HPDE6-E6E7 (cell line): ENCODE measurements around the gene CHST9.
"Not testable (repeated sequence)": the region's sequence is repeated elsewhere in the genome, so short reads cannot be mapped to it uniquely, and the experiment has no call there.

Experiments
- DNase-seq: peaks from one replicate; pipeline ENCODE4 v3.0.0; 2011; ENCODE audit warnings: missing footprints; ENCODE audit errors: extremely low spot score

CHST9 gene

DNA sequence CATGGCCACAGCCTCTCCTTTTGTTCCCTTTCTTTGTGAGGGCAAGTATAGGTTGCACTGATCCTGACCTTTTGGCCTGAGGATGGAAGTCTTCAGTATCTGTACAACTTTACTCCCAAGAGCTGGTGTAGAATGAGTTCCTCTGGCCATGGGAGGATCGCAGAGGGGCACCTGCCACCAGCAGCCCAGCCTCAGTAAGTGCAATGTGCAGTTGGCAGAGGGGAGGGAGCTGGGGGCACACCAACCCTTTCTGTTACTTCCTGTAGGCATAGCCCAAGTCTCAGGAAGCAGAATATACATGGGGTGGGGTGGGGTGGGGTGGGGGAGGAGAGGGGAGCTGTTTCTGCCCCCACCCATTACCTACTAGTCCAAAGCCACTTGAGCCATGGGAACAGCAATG lies 254.5 kb downstream of the CHST9 start:
- DNase-seq = no peak

DNA sequence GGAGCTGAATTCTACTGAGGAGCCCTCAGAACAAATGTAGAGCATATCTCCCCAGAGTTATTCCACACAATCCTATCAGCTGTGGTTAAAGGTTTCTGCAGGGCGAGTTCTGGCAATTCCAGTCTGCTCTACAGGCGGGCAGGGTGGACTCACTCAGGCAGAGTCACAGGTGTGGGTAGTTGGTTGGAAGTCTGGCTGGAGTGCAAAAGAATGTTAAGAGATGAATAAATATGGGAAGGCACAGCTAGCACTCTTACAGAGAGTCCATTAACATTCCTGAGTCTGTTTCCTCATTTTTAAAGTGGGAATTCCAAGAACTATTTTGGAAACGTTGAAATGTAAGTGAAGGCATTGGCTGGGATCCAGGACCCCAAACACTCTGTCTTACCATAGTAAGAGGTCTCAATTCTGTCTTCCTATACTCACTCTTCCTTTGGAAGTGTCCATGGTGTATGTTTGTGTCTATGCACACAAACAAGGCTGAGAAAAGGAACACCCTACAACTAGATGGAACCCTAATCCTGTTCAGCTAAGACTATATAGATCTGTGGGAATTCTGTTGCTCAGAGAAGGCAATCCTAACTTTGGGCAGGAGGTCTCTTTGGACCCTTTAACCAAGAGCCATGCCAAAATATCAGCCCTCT lies 256.3 kb downstream of the CHST9 start:
- no peak for DNase-seq

DNA sequence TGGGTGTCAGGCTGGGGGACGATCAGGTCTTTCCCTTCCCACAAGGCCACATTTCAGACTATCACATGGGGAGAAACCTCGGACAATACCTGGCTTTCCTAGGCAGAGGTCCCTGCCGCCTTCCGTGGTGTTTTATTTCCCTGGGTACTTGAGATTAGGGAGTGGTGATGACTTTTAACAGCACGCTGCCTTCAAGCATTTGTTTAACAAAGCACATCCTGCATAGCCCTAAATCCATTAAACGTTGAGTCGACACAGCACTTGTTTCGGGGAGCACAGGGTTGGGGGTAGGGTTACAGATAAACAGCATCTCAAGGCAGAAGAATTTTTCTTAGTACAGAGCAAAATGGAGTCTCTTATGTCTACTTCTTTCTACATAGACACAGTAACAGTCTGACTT lies 257.3 kb downstream of the CHST9 start:
- DNase-seq = not testable (repeated sequence)

DNA sequence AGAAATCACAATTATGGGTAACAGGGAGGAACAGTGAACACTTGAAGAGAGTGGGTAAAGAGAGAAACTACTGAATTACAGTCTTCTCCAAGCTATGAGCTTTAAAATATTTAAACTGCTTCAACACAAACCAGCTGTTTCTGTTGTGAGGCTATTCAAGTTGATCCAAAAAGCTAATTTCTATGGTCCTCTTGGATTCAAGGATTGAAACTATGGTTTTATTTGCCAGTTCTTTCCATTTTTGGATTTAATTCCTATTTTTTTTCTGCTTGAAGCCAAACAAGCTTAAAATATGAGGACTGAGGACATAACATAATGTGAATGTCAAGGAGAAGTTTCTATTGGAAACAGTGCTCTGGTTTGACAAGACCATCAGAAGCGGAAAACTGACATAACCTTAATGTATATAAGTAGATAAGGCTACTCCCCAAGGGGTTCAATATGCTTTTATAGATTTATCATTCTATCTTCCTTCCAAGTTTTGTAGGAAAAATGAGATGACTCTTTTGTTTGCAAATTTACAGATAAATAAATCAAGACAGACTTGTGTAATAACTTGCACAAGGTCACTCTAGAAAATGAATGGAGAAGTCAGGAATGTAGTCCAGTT lies 258.9 kb downstream of the CHST9 start:
- no peak for DNase-seq

DNA sequence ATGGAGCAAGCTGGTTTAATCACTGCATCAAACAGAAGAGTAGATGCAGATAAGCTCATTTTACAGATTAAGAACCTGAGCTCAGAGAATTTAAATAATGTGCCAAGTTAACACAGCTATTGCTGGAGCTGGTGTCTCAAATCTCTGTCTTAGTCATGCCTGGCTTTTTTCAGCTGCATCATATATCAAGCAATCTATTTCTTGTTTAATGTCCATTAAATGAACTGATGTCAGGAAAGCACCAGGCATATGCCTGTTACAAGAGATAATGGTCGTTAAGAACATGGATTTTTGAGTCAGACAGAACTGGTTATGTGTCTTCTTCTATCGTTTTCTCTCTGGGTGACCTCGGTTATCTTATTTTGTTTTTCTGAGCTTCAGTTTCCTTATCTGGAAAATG lies 259.8 kb downstream of the CHST9 start:
- no peak for DNase-seq

DNA sequence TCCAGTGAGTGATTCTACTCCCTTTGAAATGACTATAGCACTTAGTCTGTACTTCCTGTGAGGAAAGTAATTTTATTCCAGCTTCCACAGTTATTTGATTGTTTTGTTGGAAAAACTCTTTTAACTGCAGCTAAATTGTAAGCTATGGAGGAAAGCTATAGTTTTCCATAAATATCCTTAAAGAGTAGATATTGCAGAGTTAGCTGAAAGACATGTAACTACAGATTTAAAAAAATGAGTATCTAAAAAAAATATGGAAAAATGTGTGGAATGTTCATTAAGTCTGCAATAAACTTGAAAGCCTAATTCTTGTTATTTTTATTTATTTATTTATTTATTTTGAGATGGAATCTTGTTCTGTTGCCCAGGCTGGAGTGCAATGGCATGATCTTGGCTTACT lies 262.8 kb downstream of the CHST9 start:
- DNase-seq = no peak

DNA sequence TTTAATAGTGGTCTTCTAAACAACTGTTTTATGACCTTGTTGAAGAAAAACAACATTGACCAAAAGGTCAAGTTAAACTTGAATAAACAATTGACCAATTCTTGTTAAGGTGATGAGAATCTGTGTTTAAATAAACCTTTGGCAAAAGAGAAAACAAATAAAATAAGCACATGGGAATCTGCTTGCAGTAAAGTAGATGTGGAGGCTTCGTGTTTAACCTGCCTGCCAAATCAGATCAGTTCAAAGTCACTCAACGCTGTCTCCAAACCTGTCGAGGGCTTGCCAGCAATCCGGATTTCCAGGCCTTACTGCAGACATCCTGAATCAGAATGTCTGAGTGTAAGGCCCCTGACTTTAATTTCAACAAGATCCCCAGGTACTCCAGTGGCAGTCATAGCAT lies 264.5 kb downstream of the CHST9 start:
- no peak for DNase-seq

DNA sequence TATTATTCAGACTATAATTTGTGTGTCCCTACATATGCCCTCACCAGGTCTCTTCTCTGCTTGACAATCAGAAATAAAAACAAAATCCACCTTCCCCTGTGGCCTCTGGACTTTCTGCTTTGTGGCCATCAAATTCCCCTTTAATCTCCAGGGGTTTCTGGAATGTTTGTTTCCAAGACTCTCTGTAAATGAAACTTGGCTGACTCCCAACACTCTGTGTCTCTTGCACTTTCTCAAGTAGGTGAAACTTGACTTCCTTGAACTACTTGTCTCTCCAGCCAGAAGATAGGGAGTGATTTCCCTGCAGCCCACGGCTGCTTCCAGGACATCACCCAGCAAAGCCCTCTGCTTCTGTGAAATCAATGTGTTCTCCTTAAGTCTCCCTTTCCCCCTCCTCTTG lies 265.5 kb downstream of the CHST9 start:
- no peak for DNase-seq

DNA sequence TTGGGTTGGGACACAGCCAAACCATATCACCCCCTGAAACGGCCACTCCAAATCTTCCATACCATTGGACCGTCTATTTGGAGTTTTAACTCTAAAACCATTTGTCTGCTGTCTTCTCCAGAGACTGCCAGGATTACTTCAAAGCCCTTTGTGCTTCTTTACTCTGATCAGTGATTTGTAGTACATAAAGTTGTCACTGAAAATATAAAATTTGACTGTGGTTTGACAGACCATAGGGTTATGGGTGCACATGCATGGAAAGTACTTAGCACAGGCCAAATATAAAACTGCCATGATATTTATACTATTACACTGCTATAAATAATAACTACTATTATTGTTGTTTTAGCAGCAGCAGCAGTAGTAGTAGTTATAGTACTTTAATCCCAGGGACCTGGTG lies 265.9 kb downstream of the CHST9 start:
- DNase-seq = no peak

DNA sequence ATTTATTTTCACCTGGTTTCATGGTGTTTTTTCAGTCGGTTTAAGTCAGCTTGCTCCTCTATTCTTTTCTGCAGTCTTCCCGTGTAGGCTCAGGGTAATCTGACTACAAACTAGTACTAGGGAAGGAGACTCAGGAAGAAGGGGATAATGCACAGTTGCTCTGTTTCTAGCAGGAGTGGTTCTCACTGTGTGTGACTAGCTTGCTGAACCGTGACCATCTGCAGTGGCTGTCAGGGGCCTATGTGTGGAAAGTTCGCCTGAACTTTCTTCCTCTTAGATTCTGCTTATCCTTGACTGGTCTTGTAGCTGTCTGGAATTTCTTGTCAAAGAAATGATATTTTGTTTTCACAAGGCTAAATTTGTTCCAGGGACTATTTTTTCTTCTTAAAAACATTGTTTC lies 273.3 kb downstream of the CHST9 start:
- DNase-seq = no peak

DNA sequence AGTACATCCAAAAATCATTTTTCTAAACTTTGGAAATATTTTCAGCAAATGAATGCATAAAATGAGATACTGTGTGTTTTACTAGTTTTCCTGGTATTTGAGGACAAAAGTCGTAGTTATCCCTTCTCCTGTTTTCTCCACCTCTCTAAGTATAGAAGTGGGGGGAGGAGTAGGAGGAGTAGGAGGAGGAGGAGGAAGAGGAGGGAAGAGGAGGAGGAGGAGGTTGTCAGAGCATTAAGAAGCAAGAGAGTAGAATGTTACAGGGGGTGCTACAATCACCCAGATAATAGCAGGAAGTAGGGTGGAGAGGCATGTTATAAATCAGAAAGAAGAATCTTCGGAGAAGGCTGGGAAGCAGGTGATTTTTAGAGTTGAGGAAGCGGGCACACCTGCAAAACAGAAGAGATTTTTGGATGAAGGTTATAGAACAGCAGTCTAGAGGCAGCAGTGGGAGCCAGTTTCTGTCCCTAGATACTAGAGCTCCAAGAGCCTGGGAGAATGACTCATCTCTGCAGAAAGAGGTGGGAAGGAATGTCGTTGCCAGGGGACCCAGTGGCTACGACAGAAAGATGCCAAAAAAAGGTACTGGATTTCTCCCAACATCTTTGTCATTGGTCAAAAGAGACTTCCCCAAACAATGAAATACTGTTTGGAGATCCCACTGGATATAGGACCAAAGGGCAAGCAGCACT lies 275.4 kb downstream of the CHST9 start:
- no peak for DNase-seq

DNA sequence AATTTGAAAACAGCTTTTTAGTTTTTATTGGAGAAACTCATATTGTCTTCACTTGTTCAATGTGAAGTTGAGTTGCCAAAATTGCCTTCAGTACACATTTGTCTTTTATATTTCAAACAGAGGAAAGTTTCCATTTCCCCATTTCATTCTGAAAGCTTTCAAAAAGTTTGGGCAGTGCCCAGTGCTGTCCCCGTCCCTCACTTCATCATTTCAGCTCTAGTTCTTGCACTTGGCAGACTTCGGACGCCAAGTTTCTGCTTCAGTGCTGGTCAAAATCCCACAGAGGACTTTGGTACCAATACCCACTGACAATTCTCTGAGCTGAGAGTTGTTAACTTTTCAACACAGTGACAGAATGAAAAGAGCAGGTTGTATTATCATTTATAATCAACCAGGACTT lies 276.2 kb downstream of the CHST9 start:
- DNase-seq = no peak

DNA sequence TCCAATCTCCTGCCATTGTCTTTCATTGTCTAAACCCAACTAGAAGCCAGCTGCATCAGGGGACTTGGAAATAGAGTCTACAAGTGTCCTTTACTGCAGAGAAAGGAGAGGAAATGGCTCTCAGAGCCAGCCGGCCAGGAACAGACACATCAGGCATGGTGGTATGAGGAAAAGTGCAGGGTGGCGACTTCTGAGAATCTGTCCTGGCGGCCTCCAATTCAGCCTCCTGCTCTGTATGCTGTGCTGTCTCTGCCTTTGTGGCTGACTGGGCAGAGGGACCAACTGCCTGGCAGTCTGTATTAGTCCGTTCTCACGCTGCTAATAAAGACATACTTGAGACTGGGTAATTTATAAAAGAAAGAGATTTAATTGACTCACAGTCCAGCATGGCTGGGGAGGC lies 282.8 kb downstream of the CHST9 start:
- DNase-seq = no peak

DNA sequence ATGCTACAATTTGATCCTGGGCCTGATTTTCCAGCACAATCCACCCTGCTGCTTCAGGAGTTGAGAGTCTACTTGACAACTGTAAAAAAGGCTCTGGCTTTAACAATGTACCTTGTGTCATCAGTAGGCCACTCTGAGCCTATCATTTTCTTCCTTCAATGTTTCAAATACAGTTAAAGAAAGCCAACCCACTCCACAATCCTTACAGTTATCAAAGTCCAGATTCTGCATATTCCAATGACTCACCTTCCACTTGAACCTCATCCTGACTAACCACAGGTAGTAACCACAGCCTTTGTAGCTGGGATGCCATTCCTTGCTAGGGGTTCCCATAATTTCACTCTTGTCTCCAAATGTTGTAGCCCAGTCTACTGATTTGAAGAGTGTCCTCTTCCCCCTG lies 284.1 kb downstream of the CHST9 start:
- DNase-seq = no peak

DNA sequence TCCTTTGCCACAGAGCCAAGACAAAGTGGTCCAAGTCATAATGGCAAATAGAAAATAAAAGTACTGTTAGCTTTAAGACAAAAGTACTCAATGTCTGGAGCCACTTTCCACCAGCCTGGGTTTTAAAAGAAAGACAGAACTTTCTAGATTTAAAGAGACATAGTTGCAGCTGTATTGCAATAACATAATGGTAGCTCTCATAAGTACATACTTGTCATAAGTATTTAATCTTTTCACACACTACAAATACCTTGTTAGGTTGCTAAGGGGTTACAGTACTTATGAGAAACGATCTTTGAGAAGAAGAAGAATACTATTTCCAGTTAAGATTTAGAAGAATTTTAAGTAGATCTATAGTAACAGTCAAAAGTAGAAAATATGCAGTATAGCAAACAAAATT lies 290.7 kb downstream of the CHST9 start:
- no peak for DNase-seq

DNA sequence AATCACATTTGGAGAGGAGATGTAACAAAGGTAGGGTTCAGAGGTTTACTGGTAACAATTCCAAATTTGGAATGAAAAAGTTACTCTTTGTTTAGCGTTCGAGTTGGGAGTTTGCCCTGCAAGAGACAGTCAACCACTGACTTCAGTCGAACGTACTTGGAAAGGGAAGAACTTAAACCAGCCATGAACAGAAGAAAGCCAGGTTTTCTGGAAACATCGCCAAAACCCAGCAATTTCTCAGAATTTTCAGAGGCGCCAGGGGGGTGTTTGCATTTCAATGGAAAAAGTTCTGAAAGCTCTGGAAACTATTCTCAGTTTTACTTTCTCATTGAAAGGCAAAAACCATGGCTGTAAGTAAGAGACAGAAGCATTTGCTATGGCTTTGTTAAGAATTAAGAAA lies 291.1 kb downstream of the CHST9 start:
- no peak for DNase-seq

DNA sequence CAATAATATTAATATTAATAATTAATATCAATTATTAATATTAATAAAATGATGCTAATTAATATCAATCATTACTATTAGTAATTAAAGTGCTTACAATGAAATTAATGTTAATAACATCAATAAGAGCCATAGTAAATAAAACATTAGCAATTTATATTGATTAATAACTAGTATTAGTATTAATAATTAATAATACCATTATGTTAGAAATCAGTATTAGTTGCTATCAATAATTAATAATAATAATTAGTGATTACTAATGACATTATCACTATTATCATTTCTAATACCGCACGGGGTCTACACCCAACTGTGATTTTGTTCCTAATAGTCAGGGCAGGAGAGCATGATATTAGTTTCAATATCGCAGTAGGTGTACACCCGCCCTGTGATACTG lies 296.8 kb downstream of the CHST9 start:
- DNase-seq = no peak

DNA sequence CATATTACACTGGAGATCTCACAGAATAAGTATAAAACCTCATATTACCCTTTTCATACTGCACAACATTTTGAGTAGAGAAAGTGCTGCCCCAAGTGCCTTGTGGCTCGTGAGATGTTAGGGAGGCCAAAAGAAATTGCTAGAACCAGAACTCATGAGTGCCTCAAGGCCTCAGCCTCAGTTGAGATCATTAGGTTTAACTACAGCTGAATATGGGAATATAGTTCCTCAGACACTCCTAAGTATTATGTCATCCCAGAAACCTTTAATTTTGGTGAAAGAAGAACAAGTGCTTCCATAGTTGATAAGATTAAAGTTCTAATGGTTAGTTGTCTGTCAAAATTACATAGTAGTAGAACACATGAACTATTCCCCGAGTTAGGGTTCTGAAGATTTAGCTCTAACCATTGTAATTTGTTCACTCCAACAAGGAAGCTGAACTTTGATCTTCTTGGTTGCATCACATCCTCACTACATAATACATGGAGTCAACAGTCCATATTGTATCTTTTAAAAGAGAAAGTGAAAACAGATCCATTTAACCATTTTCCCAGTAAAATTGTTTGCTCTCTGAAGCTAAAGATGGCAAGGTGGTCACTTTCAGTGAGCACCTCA lies 310.0 kb downstream of the CHST9 start:
- DNase-seq = no peak

DNA sequence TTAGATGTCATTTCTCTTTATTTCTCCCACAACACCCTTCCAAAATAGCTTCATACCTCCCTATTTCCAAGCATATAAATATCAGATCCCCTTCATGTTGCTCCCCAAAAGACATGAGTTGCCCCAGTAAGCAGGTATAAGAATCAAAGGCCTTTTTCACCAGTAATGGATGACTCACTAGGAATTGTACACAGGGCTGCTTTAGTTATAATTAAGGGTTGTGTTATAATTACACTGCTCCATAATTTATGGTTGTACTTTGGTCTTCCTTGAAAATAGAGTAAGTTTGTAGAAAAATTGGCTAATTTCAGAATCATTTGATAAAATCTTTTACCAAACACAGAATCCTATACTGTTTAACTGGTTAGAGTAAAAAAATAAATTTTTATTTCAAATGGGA lies 310.8 kb downstream of the CHST9 start:
- DNase-seq = no peak

DNA sequence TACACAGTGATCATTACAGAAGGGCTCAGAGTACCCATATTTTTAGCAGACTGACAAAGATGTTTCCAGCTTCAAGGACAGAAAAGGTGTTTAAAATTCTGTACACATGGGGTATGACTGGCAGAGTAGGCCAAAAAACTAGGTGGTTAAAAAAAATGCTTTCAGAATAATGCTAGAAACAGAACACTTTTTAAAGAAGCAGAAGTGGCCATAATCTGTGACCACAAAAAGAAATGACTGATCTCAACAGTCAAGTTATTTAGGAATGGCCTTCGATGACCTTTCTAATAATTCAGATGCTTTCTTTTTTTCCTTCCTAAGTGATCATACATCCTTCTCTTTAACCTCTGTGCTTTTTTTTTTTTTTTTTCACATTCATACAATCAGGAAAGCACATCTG lies 315.5 kb downstream of the CHST9 start:
- no peak for DNase-seq

DNA sequence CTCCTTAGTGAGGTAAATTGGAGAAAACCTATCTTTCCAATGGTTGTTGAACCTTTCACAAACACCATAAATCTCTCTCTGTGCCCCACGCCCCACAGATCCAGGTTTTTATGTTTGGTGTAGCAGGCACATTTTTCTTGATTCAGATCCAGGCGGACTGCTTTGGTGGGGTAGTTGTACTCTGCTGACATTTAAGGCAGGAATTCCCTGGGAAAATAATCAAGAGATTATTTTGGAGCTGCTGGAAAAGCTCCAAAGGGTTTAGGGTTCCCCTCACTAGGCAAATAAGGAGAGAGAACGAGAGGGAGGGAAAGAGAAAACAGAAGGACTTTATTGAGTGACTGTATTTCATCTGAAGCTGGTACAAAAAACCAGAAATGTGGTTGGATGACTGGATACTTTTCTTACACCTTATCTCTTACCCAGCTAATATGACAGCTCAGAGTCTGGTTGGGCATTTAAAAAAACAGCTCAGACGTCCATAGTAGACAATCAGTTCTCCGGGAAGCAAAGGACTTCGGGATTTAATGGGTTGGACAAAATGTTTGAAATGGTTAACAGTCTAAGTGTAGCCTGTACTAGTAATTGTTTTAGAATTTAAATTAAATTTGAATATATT lies 316.0 kb downstream of the CHST9 start:
- no peak for DNase-seq

DNA sequence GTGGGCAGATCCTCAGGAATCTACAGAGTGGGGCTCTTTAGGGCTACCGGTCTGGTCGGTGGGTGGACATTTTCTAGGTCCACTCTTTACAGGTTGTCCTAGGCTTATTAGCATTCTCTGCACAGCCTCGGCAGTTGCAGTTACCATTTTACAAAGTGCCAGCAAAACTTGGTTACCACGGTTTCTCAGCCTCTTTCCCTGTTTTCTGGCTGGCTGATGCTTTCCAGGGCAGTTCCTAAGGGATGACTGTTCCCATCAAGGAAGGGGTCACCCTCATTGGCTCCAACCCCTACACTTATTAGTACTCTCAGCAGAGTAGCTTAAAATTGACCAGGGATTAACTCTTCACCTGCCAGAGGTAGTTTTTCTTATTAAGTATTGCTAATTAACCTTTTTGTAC lies 317.6 kb downstream of the CHST9 start:
- no peak for DNase-seq

DNA sequence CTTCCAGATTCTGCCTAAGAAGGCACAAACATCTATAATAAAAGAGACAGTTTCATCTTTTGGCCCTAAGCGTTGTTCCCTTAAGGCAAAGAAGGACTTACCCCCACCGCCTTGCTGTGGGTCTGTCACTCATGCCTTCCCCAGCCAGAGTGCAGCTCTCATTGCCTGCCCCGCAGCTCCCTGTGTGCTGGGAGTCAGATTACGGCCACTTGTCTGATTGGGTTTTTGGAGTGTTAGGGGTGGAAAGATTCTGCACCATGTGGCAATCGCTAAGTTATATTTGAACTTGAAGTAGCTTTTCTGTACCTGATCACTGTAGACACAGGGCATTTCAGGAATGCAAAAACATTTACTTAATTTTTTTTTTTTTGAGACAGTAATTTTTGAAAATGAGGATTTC lies 319.6 kb downstream of the CHST9 start, which contains the start of gene AQP4:
AQP4 (minus strand) TSS at position 151 of the 400 bp plus-strand sequence; CDS start at position 133, 18 bp downstream.
- DNase-seq = no peak
